ENCODE results near the gene KDM4B. TPM values are rescaled to one million over a fixed set of nuclear protein-coding genes. Genes with fewer than 3 reads are reported as not detected.

KDM4B gene
- total and polyA plus RNA-seq, 2 donors (not counting 1 experiment from before 2014, with no cell fraction given) = 75.5 to 205 TPM

DNA sequence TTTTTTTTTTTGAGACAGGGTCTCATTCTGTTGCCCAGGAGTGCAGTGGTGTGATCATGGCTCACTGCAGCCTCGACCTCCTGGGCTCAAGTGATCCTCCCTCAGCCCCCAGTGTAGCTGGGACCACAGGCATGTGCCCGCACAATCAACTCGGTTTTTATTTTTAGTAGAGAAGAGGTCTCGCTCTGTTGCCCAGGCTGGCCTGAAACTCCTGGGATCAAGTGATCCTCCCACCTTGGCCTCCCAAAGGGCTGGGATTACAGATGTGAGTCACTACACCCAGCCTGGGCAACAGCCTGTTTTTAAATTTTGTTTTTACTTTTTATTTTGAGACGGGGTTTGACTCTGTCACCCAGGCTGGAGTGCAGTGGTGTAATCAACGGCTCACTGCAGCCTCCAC, 2.3 kb upstream of the KDM4B start:
- Histone ChIP-seq H3K4me2 (replicated peaks; ENCODE audit: low read depth, low read length, poor library complexity, severe bottlenecking) (no peak overlapping the region), H4K20me1 (ENCODE audit: control insufficient read depth, insufficient read depth, low read length, poor library complexity, severe bottlenecking) (peaks cover 22% of the 10 kb centered on the region), H3K9me3 (ENCODE audit: control extremely low read depth in 1 of 3, control insufficient read depth in 2 of 3, insufficient read depth in 1 of 3, low read length in 2 of 3) (no peaks in the 10 kb centered on the region), H3K9ac (ENCODE audit: low read length) (no peak overlapping the region), H2AFZ (ENCODE audit: insufficient read depth, low read depth, low read length, poor library complexity, severe bottlenecking) (no peak overlapping the region), H3K36me3 (replicated peaks in 1 of 2; ENCODE audit: control extremely low read depth in 1 of 2, control insufficient read depth in 1 of 2, extremely low read depth in 1 of 2, insufficient read depth in 2 of 2, low read length in 1 of 2) (no peaks in the 10 kb centered on the region), H3K4me3 (ENCODE audit: control extremely low read depth in 1 of 5, extremely low read depth in 1 of 5, insufficient read depth in 1 of 5, low read depth in 2 of 5, low read length in 4 of 5) (no peak overlapping the region), H3K27ac (ENCODE audit: low read length in 2 of 2) (no peak overlapping the region), H3K27me3 (replicated peaks in 1 of 4; ENCODE audit: control extremely low read depth in 1 of 4, control insufficient read depth in 3 of 4, insufficient read depth in 4 of 4, low read length in 3 of 4) (no peaks in the 10 kb centered on the region), H3K4me1 (ENCODE audit: control insufficient read depth in 2 of 2, insufficient read depth in 2 of 2, low read length in 2 of 2) (peaks cover 26 to 30% of the 10 kb centered on the region in 2 donors), H3K79me2 (ENCODE audit: control insufficient read depth, insufficient read depth, low read length) (peaks cover 23% of the 10 kb centered on the region)
- H3K4me3 Mint-ChIP-seq = no peak overlapping the region
- intact Hi-C loops (cut with micrococcal nuclease) = loop anchor here (5.0 kb wide), 1 partner anchor 936 kb away; the partner anchor contains the start of genes NDUFA11 and VMAC
- WGBS (ENCODE audit: insufficient coverage) = 89% methylated on average over 4 of the region's 6 CpGs
- no peak for TF ChIP-seq CTCF (IDR thresholded peaks at IDR 0.05)
- no peak for TF ChIP-seq EZH2 (IDR thresholded peaks at IDR 0.05; ENCODE audit: borderline replicate concordance, insufficient read depth, low read depth, low read length, poor library complexity, severe bottlenecking)
- peaks cover 24% of the 10 kb centered on the region for H3K4me1 Mint-ChIP-seq
- H3K27me3 Mint-ChIP-seq = no peaks in the 10 kb centered on the region
- DNase-seq (no peak), ATAC-seq (ENCODE audit: low read depth) (no peak)
- POLR2A ChIA-PET = no interaction called here
- peak overlapping the region; percentile 26 for H3K27ac Mint-ChIP-seq
- CTCF ChIA-PET = interaction anchor here (0.9 kb wide), 1 partner anchor 54 kb away, joined by 4 read pairs; no protein-coding TSS in a partner anchor
- no peaks in the 10 kb centered on the region for H3K9me3 Mint-ChIP-seq (ENCODE audit: insufficient read depth)

GRCh38 chr19:4967738-4968461, 1.0 kb upstream of the KDM4B start:
- Histone ChIP-seq H3K27ac (ENCODE audit: low read length in 2 of 2) (peak overlapping the region; percentile 56 to 58), H3K4me1 (ENCODE audit: control insufficient read depth in 2 of 2, insufficient read depth in 2 of 2, low read length in 2 of 2) (peaks cover 27 to 34% of the 10 kb centered on the region in 2 donors), H4K20me1 (ENCODE audit: control insufficient read depth, insufficient read depth, low read length, poor library complexity, severe bottlenecking) (peaks cover 35% of the 10 kb centered on the region), H3K4me3 (ENCODE audit: control extremely low read depth in 1 of 5, extremely low read depth in 1 of 5, insufficient read depth in 1 of 5, low read depth in 2 of 5, low read length in 4 of 5) (peak overlapping the region; percentile 1 to 55 (median 45)), H3K9ac (ENCODE audit: low read length) (peak overlapping the region; percentile 44), H3K9me3 (ENCODE audit: control extremely low read depth in 1 of 3, control insufficient read depth in 2 of 3, insufficient read depth in 1 of 3, low read length in 2 of 3) (no peaks in the 10 kb centered on the region), H3K79me2 (ENCODE audit: control insufficient read depth, insufficient read depth, low read length) (peaks cover 36% of the 10 kb centered on the region), H3K27me3 (replicated peaks in 1 of 4; ENCODE audit: control extremely low read depth in 1 of 4, control insufficient read depth in 3 of 4, insufficient read depth in 4 of 4, low read length in 3 of 4) (no peaks in the 10 kb centered on the region), H2AFZ (ENCODE audit: insufficient read depth, low read depth, low read length, poor library complexity, severe bottlenecking) (peak overlapping the region; percentile 72), H3K36me3 (replicated peaks in 1 of 2; ENCODE audit: control extremely low read depth in 1 of 2, control insufficient read depth in 1 of 2, extremely low read depth in 1 of 2, insufficient read depth in 2 of 2, low read length in 1 of 2) (no peaks in the 10 kb centered on the region), H3K4me2 (replicated peaks; ENCODE audit: low read depth, low read length, poor library complexity, severe bottlenecking) (peak overlapping the region; percentile 69)
- Mint-ChIP-seq H3K27ac (peak overlapping the region; percentile 92), H3K4me1 (peaks cover 29% of the 10 kb centered on the region), H3K27me3 (no peaks in the 10 kb centered on the region), H3K4me3 (peak overlapping the region; percentile 89), H3K9me3 (ENCODE audit: insufficient read depth) (no peaks in the 10 kb centered on the region)
- ATAC-seq (ENCODE audit: low read depth) (no peak), DNase-seq (no peak)
- TF ChIP-seq CTCF (IDR thresholded peaks at IDR 0.05) (no peak), EZH2 (IDR thresholded peaks at IDR 0.05; ENCODE audit: borderline replicate concordance, insufficient read depth, low read depth, low read length, poor library complexity, severe bottlenecking) (no peak)
- ChIA-PET CTCF (interaction anchor here (0.9 to 1.7 kb wide), 10 partner anchors 10 to 163 kb away, joined by 3 to 7 read pairs (median 4); partner anchors contain the start of gene PLIN3), POLR2A (interaction anchor here (0.5 to 1.3 kb wide), 6 partner anchors 52 to 656 kb away, joined by 3 to 7 read pairs (median 5); partner anchors contain the start of gene PLIN3)
- 64% methylated on average over 8 of the region's 16 CpGs for WGBS (ENCODE audit: insufficient coverage)
- intact Hi-C loops (cut with micrococcal nuclease) = loop anchor here (1.0 to 5.0 kb wide), 6 partner anchors 52 to 934 kb away; partner anchors contain the start of genes FEM1A, NDUFA11, PLIN3 and VMAC

Data from B cell (primary cell).